ENCODE data around the gene MGAT4C. TPM values are rescaled to one million over a fixed set of nuclear protein-coding genes. Genes with fewer than 3 reads are reported as not detected.

Gene MGAT4C
- total and polyA plus RNA-seq, 8 donors: under 0.01 to 4.0 (median 0.06) TPM; not detected in 2

- Histone ChIP-seq H3K9me3 (no peaks in the 10 kb centered on the region), H3K27ac (no peak overlapping the region), H3K4me3 (no peak overlapping the region), H3K4me1 (no peaks in the 10 kb centered on the region), H3K36me3 (no peaks in the 10 kb centered on the region), H3K27me3 (no peaks in the 10 kb centered on the region)
- 67 to 76% (median 74%) methylated on average over 1 of the region's 1 CpG for WGBS, 5 donors
- intact Hi-C loops (cut with DNase I; ENCODE audit: low total_unique reads): no loop called here
- DNase-seq: no peak
- TF ChIP-seq POLR2A (IDR thresholded peaks at IDR 0.05) (no peak), POLR2AphosphoS5 (IDR thresholded peaks at IDR 0.05) (no peak), EP300 (IDR thresholded peaks at IDR 0.05) (no peak), CTCF (IDR thresholded peaks at IDR 0.05) (no peak)
Measured at GRCh38 chr12:86193931-86194330, 62.3 kb downstream of the MGAT4C start.

GRCh38 chr12:86188226-86188625 lies 68.0 kb downstream of the MGAT4C start:
- TF ChIP-seq POLR2AphosphoS5 (IDR thresholded peaks at IDR 0.05) (no peak), POLR2A (IDR thresholded peaks at IDR 0.05) (no peak), EP300 (IDR thresholded peaks at IDR 0.05) (no peak), CTCF (IDR thresholded peaks at IDR 0.05) (no peak)
- WGBS, 5 donors: 75 to 85% (median 82%) methylated on average over 1 of the region's 1 CpG

GRCh38 chr12:86186449-86186848 lies 69.7 kb downstream of the MGAT4C start:
- Histone ChIP-seq H3K4me1 (no peaks in the 10 kb centered on the region), H3K4me3 (no peak overlapping the region), H3K27me3 (no peaks in the 10 kb centered on the region), H3K9me3 (no peaks in the 10 kb centered on the region), H3K36me3 (no peaks in the 10 kb centered on the region), H3K27ac (no peak overlapping the region)
- no peak for DNase-seq
- intact Hi-C loops (cut with DNase I; ENCODE audit: low total_unique reads): no loop called here
- no peak for TF ChIP-seq EP300 (IDR thresholded peaks at IDR 0.05)
- no peak for TF ChIP-seq CTCF (IDR thresholded peaks at IDR 0.05)
- TF ChIP-seq POLR2AphosphoS5 (IDR thresholded peaks at IDR 0.05): no peak
- TF ChIP-seq POLR2A (IDR thresholded peaks at IDR 0.05): no peak
- WGBS, 5 donors: 42 to 66% (median 49%) methylated on average over 2 of the region's 2 CpGs

More at GRCh38 chr12:86188226-86188625, 68.0 kb downstream of the MGAT4C start:
- H3K4me1 ChIP-seq: no peaks in the 10 kb centered on the region
- no peaks in the 10 kb centered on the region for H3K36me3 ChIP-seq
- no peaks in the 10 kb centered on the region for H3K27me3 ChIP-seq
- no peak overlapping the region for H3K27ac ChIP-seq
- H3K4me3 ChIP-seq: no peak overlapping the region
- no peak for DNase-seq
- H3K9me3 ChIP-seq: no peaks in the 10 kb centered on the region
- intact Hi-C loops (cut with DNase I; ENCODE audit: low total_unique reads): no loop called here

- Histone ChIP-seq H3K36me3 (no peaks in the 10 kb centered on the region), H3K27me3 (no peaks in the 10 kb centered on the region), H3K4me1 (no peaks in the 10 kb centered on the region), H3K4me3 (no peak overlapping the region), H3K27ac (no peak overlapping the region), H3K9me3 (peaks cover 0 to 8% (median 4%) of the 10 kb centered on the region in 4 donors)
- TF ChIP-seq CTCF (IDR thresholded peaks at IDR 0.05) (no peak), POLR2AphosphoS5 (IDR thresholded peaks at IDR 0.05) (no peak), POLR2A (IDR thresholded peaks at IDR 0.05) (no peak), EP300 (IDR thresholded peaks at IDR 0.05) (no peak)
- DNase-seq: no peak
- intact Hi-C loops (cut with DNase I; ENCODE audit: low total_unique reads): no loop called here
- WGBS, 5 donors: 75 to 100% (median 91%) methylated on average over 1 of the region's 1 CpG
Measured at GRCh38 chr12:86179855-86180254, 76.3 kb downstream of the MGAT4C start.

All from stomach (tissue), 9 donors.